Measurements from ENCODE around the gene DSG2.
A peak's percentile ranks its signal among the peaks of the same experiment; 100 is the strongest.

The DSG2 gene

GRCh38 chr18:31511098-31511497 lies 13.1 kb downstream of the DSG2 start:
- H3K27ac ChIP-seq (ENCODE audit: low read depth, low read length, poor library complexity, severe bottlenecking), result no peak overlapping the region
- no peaks in the 10 kb centered on the region for H3F3A ChIP-seq (ENCODE audit: insufficient read depth, low read length)
- TF ChIP-seq CTCF (IDR thresholded peaks at IDR 0.05; ENCODE audit: low read length) (peak; percentile 16; the same call in 1 of the 2 replicates), EZH2 (IDR thresholded peaks at IDR 0.05; ENCODE audit: borderline replicate concordance, low read length) (no peak)
- no peaks in the 10 kb centered on the region for H3K4me1 ChIP-seq (ENCODE audit: insufficient read depth, low read length, severe bottlenecking)
- no peaks in the 10 kb centered on the region for H4K20me1 ChIP-seq (ENCODE audit: insufficient read depth, low read length)
- no peak overlapping the region for H2AFZ ChIP-seq (ENCODE audit: low read length)
- no peaks in the 10 kb centered on the region for H3K9me3 ChIP-seq (ENCODE audit: low read length)
- no peaks in the 10 kb centered on the region for H3K9me2 ChIP-seq (ENCODE audit: low read depth, low read length)
- H3K4me2 ChIP-seq (ENCODE audit: low read length), result no peak overlapping the region
- H3K36me3 ChIP-seq (ENCODE audit: insufficient read depth, low read length), result no peaks in the 10 kb centered on the region
- no peaks in the 10 kb centered on the region for H3K79me2 ChIP-seq (ENCODE audit: insufficient read depth, low read length)
- H3K9ac ChIP-seq (ENCODE audit: low read length), result no peak overlapping the region
- H3K27me3 ChIP-seq (ENCODE audit: insufficient read depth, low read length), result no peaks in the 10 kb centered on the region
- no peak overlapping the region for H3K4me3 ChIP-seq (ENCODE audit: low read depth, low read length, poor library complexity, severe bottlenecking)

- no peak for TF ChIP-seq CTCF (IDR thresholded peaks at IDR 0.05; ENCODE audit: low read length)
- TF ChIP-seq EZH2 (IDR thresholded peaks at IDR 0.05; ENCODE audit: borderline replicate concordance, low read length), result no peak
- no peaks in the 10 kb centered on the region for H3K9me2 ChIP-seq (ENCODE audit: low read depth, low read length)
- H3K79me2 ChIP-seq (ENCODE audit: insufficient read depth, low read length), result no peaks in the 10 kb centered on the region
- no peak overlapping the region for H3K4me2 ChIP-seq (ENCODE audit: low read length)
- no peaks in the 10 kb centered on the region for H3K36me3 ChIP-seq (ENCODE audit: insufficient read depth, low read length)
- H3K4me3 ChIP-seq (ENCODE audit: low read depth, low read length, poor library complexity, severe bottlenecking), result no peak overlapping the region
- H3F3A ChIP-seq (ENCODE audit: insufficient read depth, low read length), result no peaks in the 10 kb centered on the region
- no peaks in the 10 kb centered on the region for H3K9me3 ChIP-seq (ENCODE audit: low read length)
- no peak overlapping the region for H3K27ac ChIP-seq (ENCODE audit: low read depth, low read length, poor library complexity, severe bottlenecking)
- H2AFZ ChIP-seq (ENCODE audit: low read length), result no peak overlapping the region
- no peaks in the 10 kb centered on the region for H3K4me1 ChIP-seq (ENCODE audit: insufficient read depth, low read length, severe bottlenecking)
- no peaks in the 10 kb centered on the region for H4K20me1 ChIP-seq (ENCODE audit: insufficient read depth, low read length)
- H3K27me3 ChIP-seq (ENCODE audit: insufficient read depth, low read length), result no peaks in the 10 kb centered on the region
- H3K9ac ChIP-seq (ENCODE audit: low read length), result no peak overlapping the region
These were observed 14.3 kb downstream of the DSG2 start for GRCh38 chr18:31512203-31512764.

GRCh38 chr18:31513189-31513935 lies 15.4 kb downstream of the DSG2 start:
- H3K9me2 ChIP-seq (ENCODE audit: low read depth, low read length), result no peaks in the 10 kb centered on the region
- no peak overlapping the region for H3K27ac ChIP-seq (ENCODE audit: low read depth, low read length, poor library complexity, severe bottlenecking)
- H3K36me3 ChIP-seq (ENCODE audit: insufficient read depth, low read length), result no peaks in the 10 kb centered on the region
- no peak overlapping the region for H3K4me3 ChIP-seq (ENCODE audit: low read depth, low read length, poor library complexity, severe bottlenecking)
- no peaks in the 10 kb centered on the region for H3K79me2 ChIP-seq (ENCODE audit: insufficient read depth, low read length)
- H4K20me1 ChIP-seq (ENCODE audit: insufficient read depth, low read length), result no peaks in the 10 kb centered on the region
- H3K9ac ChIP-seq (ENCODE audit: low read length), result no peak overlapping the region
- H3K9me3 ChIP-seq (ENCODE audit: low read length), result no peaks in the 10 kb centered on the region
- no peaks in the 10 kb centered on the region for H3F3A ChIP-seq (ENCODE audit: insufficient read depth, low read length)
- no peak overlapping the region for H2AFZ ChIP-seq (ENCODE audit: low read length)
- H3K4me2 ChIP-seq (ENCODE audit: low read length), result no peak overlapping the region
- H3K4me1 ChIP-seq (ENCODE audit: insufficient read depth, low read length, severe bottlenecking), result no peaks in the 10 kb centered on the region
- H3K27me3 ChIP-seq (ENCODE audit: insufficient read depth, low read length), result no peaks in the 10 kb centered on the region
- TF ChIP-seq CTCF (IDR thresholded peaks at IDR 0.05; ENCODE audit: low read length) (no peak), EZH2 (IDR thresholded peaks at IDR 0.05; ENCODE audit: borderline replicate concordance, low read length) (no peak)

All from OCI-LY1 (cell line).